ENCODE data around the gene MED26. TPM values are rescaled to one million over a fixed set of nuclear protein-coding genes. Genes with fewer than 3 reads are reported as not detected.

Gene MED26
- total and polyA plus RNA-seq, 4 donors: 0.75 to 8.4 (median 5.3) TPM

GRCh38 chr19:16577531-16577985 lies 50.4 kb downstream of the MED26 start:
- ATAC-seq (ENCODE audit: low FRiP score): no peak
- no peak for DNase-seq
- no peaks in the 10 kb centered on the region for H3K27me3 ChIP-seq (ENCODE audit: control insufficient read depth in 1 of 2, insufficient read depth in 2 of 2, low read length in 1 of 2)
- intact Hi-C loops (cut with DNase I): no loop called here
- H3K36me3 ChIP-seq (ENCODE audit: control insufficient read depth in 1 of 2, insufficient read depth in 2 of 2, low read length in 1 of 2): peaks cover 0 to 2% of the 10 kb centered on the region in 2 donors
- no peaks in the 10 kb centered on the region for H3K9me3 ChIP-seq (ENCODE audit: control insufficient read depth, low read length)
- H3K27ac ChIP-seq (ENCODE audit: low read depth in 1 of 2, low read length in 2 of 2): no peak overlapping the region
- no peaks in the 10 kb centered on the region for H3K4me1 ChIP-seq (ENCODE audit: control insufficient read depth in 1 of 2, insufficient read depth in 2 of 2, low read length in 2 of 2)
- H3K4me3 ChIP-seq (ENCODE audit: low read length in 2 of 2): no peak overlapping the region
- 84 to 88% methylated on average over 17 of the region's 17 CpGs for WGBS, 2 donors

- Histone ChIP-seq H3K9me3 (ENCODE audit: control insufficient read depth, low read length) (no peaks in the 10 kb centered on the region), H3K4me1 (ENCODE audit: control insufficient read depth in 1 of 2, insufficient read depth in 2 of 2, low read length in 2 of 2) (no peaks in the 10 kb centered on the region), H3K4me3 (ENCODE audit: low read length in 2 of 2) (no peak overlapping the region), H3K27me3 (ENCODE audit: control insufficient read depth in 1 of 2, insufficient read depth in 2 of 2, low read length in 1 of 2) (no peaks in the 10 kb centered on the region), H3K36me3 (ENCODE audit: control insufficient read depth in 1 of 2, insufficient read depth in 2 of 2, low read length in 1 of 2) (peaks cover 0 to 2% of the 10 kb centered on the region in 2 donors), H3K27ac (ENCODE audit: low read depth in 1 of 2, low read length in 2 of 2) (no peak overlapping the region)
- ATAC-seq (ENCODE audit: low FRiP score): no peak
- no peak for DNase-seq
- intact Hi-C loops (cut with DNase I): no loop called here
- 90 to 92% methylated on average over 51 to 52 of the region's 52 CpGs for WGBS, 2 donors
Observed at GRCh38 chr19:16576690-16577530, 51.1 kb downstream of the MED26 start.

DNA sequence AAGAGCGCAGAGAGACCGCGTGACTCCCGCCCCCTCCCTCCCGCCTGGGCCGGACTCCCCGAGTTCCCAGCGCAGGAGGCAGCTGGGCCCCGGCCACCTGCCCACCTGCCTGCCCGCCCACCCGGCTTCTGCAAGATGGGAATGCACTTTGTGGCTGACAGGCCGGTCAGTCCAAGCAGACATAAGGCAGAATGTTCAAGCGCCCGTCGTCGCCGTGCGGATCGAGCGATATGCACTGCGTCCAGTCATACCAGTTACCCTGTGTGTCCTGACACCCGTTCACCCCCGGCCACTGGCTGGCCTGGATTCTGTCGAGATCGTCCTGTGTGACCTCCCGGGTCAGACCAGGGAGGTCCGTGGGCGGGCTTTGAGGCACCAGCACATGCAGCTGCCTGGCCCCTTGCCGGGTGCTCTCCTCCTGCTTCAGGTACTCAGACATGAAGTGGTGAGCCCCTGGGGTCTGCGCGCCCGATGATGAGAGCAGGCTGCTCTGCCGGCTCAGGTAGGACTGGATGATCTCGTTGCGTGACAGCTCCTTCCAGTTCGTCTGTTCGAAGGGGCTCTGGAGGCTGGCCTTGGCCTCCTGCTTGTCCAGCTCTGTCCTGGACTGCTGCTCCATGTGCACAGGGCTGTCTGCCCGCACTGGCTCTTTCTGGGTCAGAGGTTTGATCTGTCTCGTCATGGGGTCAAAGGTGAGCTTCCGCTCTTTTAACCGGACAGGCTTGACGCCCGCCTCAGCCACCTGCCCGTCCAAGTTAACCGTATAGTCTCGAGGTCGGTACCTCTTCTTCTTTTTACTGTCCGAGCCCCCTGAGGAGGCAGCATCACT lies 51.9 kb downstream of the MED26 start:
- WGBS, 2 donors: 87 to 89% methylated on average over 46 to 48 of the region's 48 CpGs
- no peaks in the 10 kb centered on the region for H3K27me3 ChIP-seq (ENCODE audit: control insufficient read depth in 1 of 2, insufficient read depth in 2 of 2, low read length in 1 of 2)
- peaks cover 0 to 2% of the 10 kb centered on the region in 2 donors for H3K36me3 ChIP-seq (ENCODE audit: control insufficient read depth in 1 of 2, insufficient read depth in 2 of 2, low read length in 1 of 2)
- H3K27ac ChIP-seq (ENCODE audit: low read depth in 1 of 2, low read length in 2 of 2): no peak overlapping the region
- H3K4me3 ChIP-seq (ENCODE audit: low read length in 2 of 2): no peak overlapping the region
- H3K9me3 ChIP-seq (ENCODE audit: control insufficient read depth, low read length): no peaks in the 10 kb centered on the region
- H3K4me1 ChIP-seq (ENCODE audit: control insufficient read depth in 1 of 2, insufficient read depth in 2 of 2, low read length in 2 of 2): no peaks in the 10 kb centered on the region
- DNase-seq (no peak), ATAC-seq (ENCODE audit: low FRiP score) (no peak)
- intact Hi-C loops (cut with DNase I): no loop called here

- Histone ChIP-seq H3K27me3 (ENCODE audit: control insufficient read depth in 1 of 2, insufficient read depth in 2 of 2, low read length in 1 of 2) (no peaks in the 10 kb centered on the region), H3K9me3 (ENCODE audit: control insufficient read depth, low read length) (no peaks in the 10 kb centered on the region), H3K27ac (ENCODE audit: low read depth in 1 of 2, low read length in 2 of 2) (no peak overlapping the region), H3K36me3 (ENCODE audit: control insufficient read depth in 1 of 2, insufficient read depth in 2 of 2, low read length in 1 of 2) (peaks cover 0 to 2% of the 10 kb centered on the region in 2 donors), H3K4me3 (ENCODE audit: low read length in 2 of 2) (no peak overlapping the region), H3K4me1 (ENCODE audit: control insufficient read depth in 1 of 2, insufficient read depth in 2 of 2, low read length in 2 of 2) (no peaks in the 10 kb centered on the region)
- no peak for ATAC-seq (ENCODE audit: low FRiP score)
- no peak for DNase-seq
- intact Hi-C loops (cut with DNase I): no loop called here
- 82 to 90% methylated on average over 2 of the region's 2 CpGs for WGBS, 2 donors
Observed at GRCh38 chr19:16575282-16575681, 52.7 kb downstream of the MED26 start.

DNA sequence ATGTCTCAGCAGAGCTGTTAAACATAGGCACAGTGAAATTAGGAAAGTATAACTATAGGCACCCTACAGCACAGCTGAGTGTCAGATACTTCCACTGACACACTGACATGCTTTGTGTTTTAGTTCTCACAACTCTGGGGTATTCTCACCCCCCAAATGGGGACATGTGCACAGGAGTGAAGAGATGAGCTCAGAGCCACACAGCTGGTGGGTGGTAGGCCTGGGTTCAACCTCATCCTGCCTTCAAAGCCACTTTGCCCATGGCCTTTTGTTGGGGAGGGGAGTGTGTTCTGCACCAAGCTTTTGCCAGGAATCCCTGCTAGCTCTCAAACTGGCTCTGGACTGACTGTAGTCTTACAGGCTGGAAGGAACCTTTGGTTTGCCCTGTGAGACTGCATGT lies 54.1 kb downstream of the MED26 start:
- intact Hi-C loops (cut with DNase I): loop anchor here in 1 of 2 donors (2.0 kb wide), 1 partner anchor 55 kb away; the partner anchor contains the start of gene MED26

GRCh38 chr19:16573296-16573695 lies 54.7 kb downstream of the MED26 start:
- Histone ChIP-seq H3K27ac (ENCODE audit: low read depth in 1 of 2, low read length in 2 of 2) (no peak overlapping the region), H3K36me3 (ENCODE audit: control insufficient read depth in 1 of 2, insufficient read depth in 2 of 2, low read length in 1 of 2) (peaks cover 0 to 2% of the 10 kb centered on the region in 2 donors), H3K27me3 (ENCODE audit: control insufficient read depth in 1 of 2, insufficient read depth in 2 of 2, low read length in 1 of 2) (no peaks in the 10 kb centered on the region), H3K9me3 (ENCODE audit: control insufficient read depth, low read length) (no peaks in the 10 kb centered on the region), H3K4me3 (ENCODE audit: low read length in 2 of 2) (peak overlapping the region in 1 of 2 donors; percentile 63), H3K4me1 (ENCODE audit: control insufficient read depth in 1 of 2, insufficient read depth in 2 of 2, low read length in 2 of 2) (no peaks in the 10 kb centered on the region)
- WGBS, 2 donors: 59 to 62% methylated on average over 13 of the region's 13 CpGs
- intact Hi-C loops (cut with DNase I): loop anchor here in 1 of 2 donors (2.0 kb wide), 1 partner anchor 56 kb away; the partner anchor contains the start of gene MED26
- no peak for DNase-seq
- ATAC-seq (ENCODE audit: low FRiP score): no peak

More for the DNA sequence above, 54.1 kb downstream of the MED26 start:
- ATAC-seq (ENCODE audit: low FRiP score) (no peak), DNase-seq (no peak)
- Histone ChIP-seq H3K9me3 (ENCODE audit: control insufficient read depth, low read length) (no peaks in the 10 kb centered on the region), H3K4me3 (ENCODE audit: low read length in 2 of 2) (no peak overlapping the region), H3K27ac (ENCODE audit: low read depth in 1 of 2, low read length in 2 of 2) (no peak overlapping the region), H3K4me1 (ENCODE audit: control insufficient read depth in 1 of 2, insufficient read depth in 2 of 2, low read length in 2 of 2) (no peaks in the 10 kb centered on the region), H3K36me3 (ENCODE audit: control insufficient read depth in 1 of 2, insufficient read depth in 2 of 2, low read length in 1 of 2) (peaks cover 0 to 2% of the 10 kb centered on the region in 2 donors), H3K27me3 (ENCODE audit: control insufficient read depth in 1 of 2, insufficient read depth in 2 of 2, low read length in 1 of 2) (no peaks in the 10 kb centered on the region)

GRCh38 chr19:16572332-16573211 lies 55.4 kb downstream of the MED26 start, which contains the start of gene SLC35E1:
Gene SLC35E1, minus strand, starts transcription at chr19:16572415. Its CDS starts 51 bp downstream, at chr19:16572364.
- intact Hi-C loops (cut with DNase I): loop anchor here in 1 of 2 donors (2.0 kb wide), 1 partner anchor 56 kb away; the partner anchor contains the start of gene MED26

More at GRCh38 chr19:16572332-16573211, 55.4 kb downstream of the MED26 start, which contains the start of gene SLC35E1:
- peak within 1 kb of the TSS in 1 of 2 donors; percentile 77 for H3K27ac ChIP-seq (ENCODE audit: low read depth in 1 of 2, low read length in 2 of 2)
- ATAC-seq (ENCODE audit: low FRiP score) (peak; percentile 96), DNase-seq (peak; percentile 97 to 98)
- H3K4me1 ChIP-seq (ENCODE audit: control insufficient read depth in 1 of 2, insufficient read depth in 2 of 2, low read length in 2 of 2): no peaks in the 10 kb centered on the region
- H3K36me3 ChIP-seq (ENCODE audit: control insufficient read depth in 1 of 2, insufficient read depth in 2 of 2, low read length in 1 of 2): peaks cover 0 to 2% of the 10 kb centered on the region in 2 donors
- H3K9me3 ChIP-seq (ENCODE audit: control insufficient read depth, low read length): no peaks in the 10 kb centered on the region
- WGBS, 2 donors: 0% methylated on average over 66 to 83 of the region's 83 CpGs
- H3K4me3 ChIP-seq (ENCODE audit: low read length in 2 of 2): peak within 1 kb of the TSS; percentile 74 to 80
- no peaks in the 10 kb centered on the region for H3K27me3 ChIP-seq (ENCODE audit: control insufficient read depth in 1 of 2, insufficient read depth in 2 of 2, low read length in 1 of 2)
